ENCODE measurements around the gene DYDC1. TPM values are rescaled to one million over a fixed set of nuclear protein-coding genes. Genes with fewer than 3 reads are reported as not detected.

DYDC1 gene
- not detected in 2 replicates for total RNA-seq (2014; rRNA removed; shearing (Covaris generic); ENCODE audit: low replicate concordance)

- no peak within 1 kb of the TSS for H3K4me3 ChIP-seq (ENCODE audit: low read length)
Measured at GRCh38 chr10:80356563-80356988, at the start of gene DYDC1, which contains the start of gene DYDC2. Gene DYDC1, minus strand, starts transcription at chr10:80356755. Its CDS starts 4,154 bp downstream, at chr10:80352601. Gene DYDC2, plus strand, starts transcription at chr10:80356781. Its CDS starts 5,663 bp downstream, at chr10:80362444.

GRCh38 chr10:80406204-80406603 lies 49.6 kb upstream of the DYDC1 start:
- no peaks in the 10 kb centered on the region for H3K36me3 ChIP-seq (ENCODE audit: insufficient read depth, low read length)
- no peak overlapping the region for H3K27ac ChIP-seq (ENCODE audit: low read length)
- H4K20me1 ChIP-seq (ENCODE audit: insufficient read depth, low read depth, low read length), result no peaks in the 10 kb centered on the region
- H2AFZ ChIP-seq (ENCODE audit: low read length), result no peak overlapping the region
- no peaks in the 10 kb centered on the region for H3K27me3 ChIP-seq (ENCODE audit: low read length)
- H3K4me3 ChIP-seq (ENCODE audit: low read length), result no peak overlapping the region
- H3K9ac ChIP-seq (ENCODE audit: low read length), result no peak overlapping the region
- H3K9me3 ChIP-seq (ENCODE audit: low read length), result no peaks in the 10 kb centered on the region
- no peaks in the 10 kb centered on the region for H3K79me2 ChIP-seq (ENCODE audit: low read length)
- H3K4me2 ChIP-seq (ENCODE audit: low read depth, low read length, poor library complexity, severe bottlenecking), result no peak overlapping the region
- peaks cover 8% of the 10 kb centered on the region for H3K4me1 ChIP-seq (ENCODE audit: low read length)
- no peak for DNase-seq
- no peaks in the 10 kb centered on the region for H3K9me2 ChIP-seq (replicated peaks; ENCODE audit: insufficient read depth, low read length)

More at GRCh38 chr10:80356563-80356988, at the start of gene DYDC1, which contains the start of gene DYDC2:
- H3K9me3 ChIP-seq (ENCODE audit: low read length), result no peaks in the 10 kb centered on the region
- H3K79me2 ChIP-seq (ENCODE audit: low read length), result no peaks in the 10 kb centered on the region
- no peak within 1 kb of the TSS for H2AFZ ChIP-seq (ENCODE audit: low read length)
- H3K9ac ChIP-seq (ENCODE audit: low read length), result no peak within 1 kb of the TSS
- no peaks in the 10 kb centered on the region for H4K20me1 ChIP-seq (ENCODE audit: insufficient read depth, low read depth, low read length)
- no peaks in the 10 kb centered on the region for H3K36me3 ChIP-seq (ENCODE audit: insufficient read depth, low read length)
- H3K4me2 ChIP-seq (ENCODE audit: low read depth, low read length, poor library complexity, severe bottlenecking), result no peak within 1 kb of the TSS
- H3K27ac ChIP-seq (ENCODE audit: low read length), result no peak within 1 kb of the TSS
- no peaks in the 10 kb centered on the region for H3K4me1 ChIP-seq (ENCODE audit: low read length)
- no peak for DNase-seq
- no peaks in the 10 kb centered on the region for H3K27me3 ChIP-seq (ENCODE audit: low read length)
- H3K9me2 ChIP-seq (replicated peaks; ENCODE audit: insufficient read depth, low read length), result no peaks in the 10 kb centered on the region

GRCh38 chr10:80405626-80406025 lies 49.1 kb upstream of the DYDC1 start:
- H3K9ac ChIP-seq (ENCODE audit: low read length), result no peak overlapping the region
- no peak for DNase-seq
- H3K27me3 ChIP-seq (ENCODE audit: low read length), result no peaks in the 10 kb centered on the region
- no peak overlapping the region for H3K4me2 ChIP-seq (ENCODE audit: low read depth, low read length, poor library complexity, severe bottlenecking)
- no peaks in the 10 kb centered on the region for H3K79me2 ChIP-seq (ENCODE audit: low read length)
- H4K20me1 ChIP-seq (ENCODE audit: insufficient read depth, low read depth, low read length), result no peaks in the 10 kb centered on the region
- no peaks in the 10 kb centered on the region for H3K9me3 ChIP-seq (ENCODE audit: low read length)
- H2AFZ ChIP-seq (ENCODE audit: low read length), result no peak overlapping the region
- no peaks in the 10 kb centered on the region for H3K36me3 ChIP-seq (ENCODE audit: insufficient read depth, low read length)
- peaks cover 8% of the 10 kb centered on the region for H3K4me1 ChIP-seq (ENCODE audit: low read length)
- no peak overlapping the region for H3K27ac ChIP-seq (ENCODE audit: low read length)
- no peaks in the 10 kb centered on the region for H3K9me2 ChIP-seq (replicated peaks; ENCODE audit: insufficient read depth, low read length)
- H3K4me3 ChIP-seq (ENCODE audit: low read length), result no peak overlapping the region

GRCh38 chr10:80405035-80405434 lies 48.5 kb upstream of the DYDC1 start:
- Histone ChIP-seq H3K4me2 (ENCODE audit: low read depth, low read length, poor library complexity, severe bottlenecking) (no peak overlapping the region), H3K27ac (ENCODE audit: low read length) (no peak overlapping the region), H3K36me3 (ENCODE audit: insufficient read depth, low read length) (no peaks in the 10 kb centered on the region), H3K9me3 (ENCODE audit: low read length) (no peaks in the 10 kb centered on the region), H2AFZ (ENCODE audit: low read length) (no peak overlapping the region), H3K4me1 (ENCODE audit: low read length) (peaks cover 8% of the 10 kb centered on the region), H3K4me3 (ENCODE audit: low read length) (no peak overlapping the region), H3K9me2 (replicated peaks; ENCODE audit: insufficient read depth, low read length) (no peaks in the 10 kb centered on the region), H4K20me1 (ENCODE audit: insufficient read depth, low read depth, low read length) (no peaks in the 10 kb centered on the region), H3K27me3 (ENCODE audit: low read length) (no peaks in the 10 kb centered on the region), H3K79me2 (ENCODE audit: low read length) (no peaks in the 10 kb centered on the region), H3K9ac (ENCODE audit: low read length) (no peak overlapping the region)
- no peak for DNase-seq

- Histone ChIP-seq H3K79me2 (ENCODE audit: low read length) (no peaks in the 10 kb centered on the region), H3K4me1 (ENCODE audit: low read length) (no peaks in the 10 kb centered on the region), H3K36me3 (ENCODE audit: insufficient read depth, low read length) (no peaks in the 10 kb centered on the region), H3K9me2 (replicated peaks; ENCODE audit: insufficient read depth, low read length) (no peaks in the 10 kb centered on the region), H3K4me2 (ENCODE audit: low read depth, low read length, poor library complexity, severe bottlenecking) (no peak overlapping the region), H3K9ac (ENCODE audit: low read length) (no peak overlapping the region), H3K9me3 (ENCODE audit: low read length) (no peaks in the 10 kb centered on the region), H3K4me3 (ENCODE audit: low read length) (no peak overlapping the region), H3K27ac (ENCODE audit: low read length) (no peak overlapping the region), H4K20me1 (ENCODE audit: insufficient read depth, low read depth, low read length) (no peaks in the 10 kb centered on the region), H3K27me3 (ENCODE audit: low read length) (no peaks in the 10 kb centered on the region), H2AFZ (ENCODE audit: low read length) (no peak overlapping the region)
- no peak for DNase-seq
Measured at GRCh38 chr10:80400136-80400804, 43.7 kb upstream of the DYDC1 start.

- no peaks in the 10 kb centered on the region for H3K4me1 ChIP-seq (ENCODE audit: low read length)
- no peak overlapping the region for H2AFZ ChIP-seq (ENCODE audit: low read length)
- DNase-seq, result no peak
Measured at GRCh38 chr10:80397014-80397413, 40.5 kb upstream of the DYDC1 start.

GRCh38 chr10:80394358-80394916 lies 37.9 kb upstream of the DYDC1 start:
- no peaks in the 10 kb centered on the region for H3K4me1 ChIP-seq (ENCODE audit: low read length)
- H3K9ac ChIP-seq (ENCODE audit: low read length), result no peak overlapping the region
- DNase-seq, result no peak

More at GRCh38 chr10:80397014-80397413, 40.5 kb upstream of the DYDC1 start:
- H3K9me2 ChIP-seq (replicated peaks; ENCODE audit: insufficient read depth, low read length), result no peaks in the 10 kb centered on the region
- no peak overlapping the region for H3K9ac ChIP-seq (ENCODE audit: low read length)
- H3K27me3 ChIP-seq (ENCODE audit: low read length), result no peaks in the 10 kb centered on the region
- no peaks in the 10 kb centered on the region for H3K79me2 ChIP-seq (ENCODE audit: low read length)
- H3K4me2 ChIP-seq (ENCODE audit: low read depth, low read length, poor library complexity, severe bottlenecking), result no peak overlapping the region
- no peak overlapping the region for H3K4me3 ChIP-seq (ENCODE audit: low read length)
- no peaks in the 10 kb centered on the region for H3K9me3 ChIP-seq (ENCODE audit: low read length)
- H3K27ac ChIP-seq (ENCODE audit: low read length), result no peak overlapping the region
- no peaks in the 10 kb centered on the region for H3K36me3 ChIP-seq (ENCODE audit: insufficient read depth, low read length)
- no peaks in the 10 kb centered on the region for H4K20me1 ChIP-seq (ENCODE audit: insufficient read depth, low read depth, low read length)

GRCh38 chr10:80392250-80392649 lies 35.7 kb upstream of the DYDC1 start:
- H3K4me1 ChIP-seq (ENCODE audit: low read length), result no peaks in the 10 kb centered on the region
- H3K79me2 ChIP-seq (ENCODE audit: low read length), result no peaks in the 10 kb centered on the region
- DNase-seq, result no peak
- no peak overlapping the region for H2AFZ ChIP-seq (ENCODE audit: low read length)
- no peaks in the 10 kb centered on the region for H3K27me3 ChIP-seq (ENCODE audit: low read length)
- no peak overlapping the region for H3K4me2 ChIP-seq (ENCODE audit: low read depth, low read length, poor library complexity, severe bottlenecking)
- H3K9me3 ChIP-seq (ENCODE audit: low read length), result no peaks in the 10 kb centered on the region
- no peak overlapping the region for H3K27ac ChIP-seq (ENCODE audit: low read length)
- no peaks in the 10 kb centered on the region for H3K9me2 ChIP-seq (replicated peaks; ENCODE audit: insufficient read depth, low read length)
- H3K36me3 ChIP-seq (ENCODE audit: insufficient read depth, low read length), result no peaks in the 10 kb centered on the region
- H3K9ac ChIP-seq (ENCODE audit: low read length), result no peak overlapping the region
- H3K4me3 ChIP-seq (ENCODE audit: low read length), result no peak overlapping the region
- H4K20me1 ChIP-seq (ENCODE audit: insufficient read depth, low read depth, low read length), result no peaks in the 10 kb centered on the region

More at GRCh38 chr10:80394358-80394916, 37.9 kb upstream of the DYDC1 start:
- Histone ChIP-seq H3K4me2 (ENCODE audit: low read depth, low read length, poor library complexity, severe bottlenecking) (no peak overlapping the region), H3K79me2 (ENCODE audit: low read length) (no peaks in the 10 kb centered on the region), H2AFZ (ENCODE audit: low read length) (no peak overlapping the region), H3K27me3 (ENCODE audit: low read length) (no peaks in the 10 kb centered on the region), H3K9me3 (ENCODE audit: low read length) (no peaks in the 10 kb centered on the region), H3K9me2 (replicated peaks; ENCODE audit: insufficient read depth, low read length) (no peaks in the 10 kb centered on the region), H3K4me3 (ENCODE audit: low read length) (no peak overlapping the region), H4K20me1 (ENCODE audit: insufficient read depth, low read depth, low read length) (no peaks in the 10 kb centered on the region), H3K27ac (ENCODE audit: low read length) (no peak overlapping the region), H3K36me3 (ENCODE audit: insufficient read depth, low read length) (no peaks in the 10 kb centered on the region)

Measured in Karpas-422 (cell line).